ENCODE measurements around the gene SPAG16.

DNA sequence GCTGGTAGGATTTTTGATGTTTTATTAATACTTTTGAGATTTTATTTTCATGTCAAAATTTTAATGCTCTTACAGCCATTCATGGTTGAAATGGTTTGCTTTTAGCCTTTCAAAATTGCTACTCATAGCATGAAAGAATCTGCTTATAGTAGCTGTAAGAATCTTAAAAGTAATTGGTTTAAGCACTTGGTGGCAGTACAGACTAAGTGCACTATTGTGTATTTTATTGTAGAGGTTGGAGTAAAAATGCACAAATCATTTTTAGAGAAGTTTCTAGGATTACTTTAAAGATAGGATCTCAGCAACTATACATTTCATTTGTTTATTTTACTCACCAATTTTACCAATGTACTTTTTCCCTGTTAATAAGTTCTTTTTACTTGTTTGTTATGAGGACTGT, 205.8 kb downstream of the SPAG16 start:
- no peak for TF ChIP-seq EZH2 (IDR thresholded peaks at IDR 0.05; ENCODE audit: insufficient read depth, low read length)
- TF ChIP-seq, protein P1, sequence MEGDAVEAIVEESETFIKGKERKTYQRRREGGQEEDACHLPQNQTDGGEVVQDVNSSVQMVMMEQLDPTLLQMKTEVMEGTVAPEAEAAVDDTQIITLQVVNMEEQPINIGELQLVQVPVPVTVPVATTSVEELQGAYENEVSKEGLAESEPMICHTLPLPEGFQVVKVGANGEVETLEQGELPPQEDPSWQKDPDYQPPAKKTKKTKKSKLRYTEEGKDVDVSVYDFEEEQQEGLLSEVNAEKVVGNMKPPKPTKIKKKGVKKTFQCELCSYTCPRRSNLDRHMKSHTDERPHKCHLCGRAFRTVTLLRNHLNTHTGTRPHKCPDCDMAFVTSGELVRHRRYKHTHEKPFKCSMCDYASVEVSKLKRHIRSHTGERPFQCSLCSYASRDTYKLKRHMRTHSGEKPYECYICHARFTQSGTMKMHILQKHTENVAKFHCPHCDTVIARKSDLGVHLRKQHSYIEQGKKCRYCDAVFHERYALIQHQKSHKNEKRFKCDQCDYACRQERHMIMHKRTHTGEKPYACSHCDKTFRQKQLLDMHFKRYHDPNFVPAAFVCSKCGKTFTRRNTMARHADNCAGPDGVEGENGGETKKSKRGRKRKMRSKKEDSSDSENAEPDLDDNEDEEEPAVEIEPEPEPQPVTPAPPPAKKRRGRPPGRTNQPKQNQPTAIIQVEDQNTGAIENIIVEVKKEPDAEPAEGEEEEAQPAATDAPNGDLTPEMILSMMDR (IDR thresholded peaks at IDR 0.05; ENCODE audit: insufficient read depth, low read depth, low read length), result no peak

All from astrocyte (in vitro differentiated cells and primary cell).